Parathyroid adenoma (tissue), 2 donors: Measurements from ENCODE around the gene GPSM1.

ENCODE experiments used
- H2AFZ ChIP-seq: fragments of 300-600 bp; sonication (generic); one replicate; pipeline ENCODE4 v1.7.0; 2017; ENCODE audit warnings: antibody characterized with exemption, mild to moderate bottlenecking
- H3K27ac ChIP-seq: fragments of 300-600 bp; sonication (generic); one replicate; pipeline ENCODE4 v1.7.0; 2017
- H3K27me3 ChIP-seq: fragments of 300-600 bp; sonication (generic); one replicate; pipeline ENCODE4 v1.7.0; 2017; ENCODE audit warnings: low read length; ENCODE audit not compliant: control insufficient read depth, insufficient read depth
- H3K36me3 ChIP-seq: fragments of 300-600 bp; sonication (generic); one replicate; pipeline ENCODE4 v1.7.0; 2017; ENCODE audit warnings: low read length; ENCODE audit not compliant: control insufficient read depth, insufficient read depth
- H3K4me1 ChIP-seq: fragments of 300-600 bp; sonication (generic); one replicate; pipeline ENCODE4 v1.7.0; 2017; ENCODE audit warnings: control low read depth
- H3K4me2 ChIP-seq: fragments of 300-600 bp; sonication (generic); one replicate; pipeline ENCODE4 v1.7.0; 2017; ENCODE audit warnings: low read length
- H3K4me3 ChIP-seq: fragments of 300-600 bp; sonication (generic); one replicate; pipeline ENCODE4 v1.7.0; 2017; ENCODE audit warnings: low read depth, low read length
- H3K79me2 ChIP-seq: fragments of 300-600 bp; sonication (generic); one replicate; pipeline ENCODE4 v1.7.0; 2017; ENCODE audit warnings: control low read depth
- H3K9ac ChIP-seq: fragments of 300-600 bp; sonication (generic); one replicate; pipeline ENCODE4 v1.7.0; 2017; ENCODE audit warnings: mild to moderate bottlenecking
- H3K9me3 ChIP-seq: fragments of 300-600 bp; sonication (generic); one replicate; pipeline ENCODE4 v1.7.0; 2017; ENCODE audit warnings: low read length; ENCODE audit not compliant: control insufficient read depth
- CTCF ChIP-seq: fragments of 300-600 bp; sonication (generic); IDR thresholded peaks from one replicate; pipeline ENCODE4 v1.7.0; 2017; ENCODE audit warnings: antibody characterized with exemption, mild to moderate bottlenecking
- donor health status: primary hyperparathyroidism.

GPSM1 gene

GRCh38 chr9:136309101-136309801 lies 18.1 kb upstream of the GPSM1 start:
- no peaks in the 10 kb centered on the region for H3K79me2 ChIP-seq
- no peak for TF ChIP-seq CTCF
- H3K27ac ChIP-seq: no peak overlapping the region
- no peak overlapping the region for H2AFZ ChIP-seq
- no peak overlapping the region for H3K4me2 ChIP-seq
- no peaks in the 10 kb centered on the region for H3K9me3 ChIP-seq
- H3K4me3 ChIP-seq: no peak overlapping the region
- H3K4me1 ChIP-seq: no peaks in the 10 kb centered on the region
- no peaks in the 10 kb centered on the region for H3K36me3 ChIP-seq
- no peak overlapping the region for H3K9ac ChIP-seq
- no peaks in the 10 kb centered on the region for H3K27me3 ChIP-seq

DNA sequence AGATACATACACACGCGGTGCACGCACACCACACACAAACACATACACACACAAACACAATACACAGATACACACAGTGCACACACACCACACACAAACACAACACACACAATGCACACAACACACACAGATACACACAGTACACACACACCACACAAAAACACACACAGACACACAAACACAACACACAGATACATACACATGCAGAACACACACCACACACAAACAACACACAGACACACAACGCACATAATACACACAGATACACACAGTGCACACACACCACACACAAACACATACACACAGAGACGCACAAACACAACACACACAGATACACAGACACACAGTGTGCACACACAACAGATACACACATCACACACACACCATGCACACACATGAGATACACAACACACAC lies 17.5 kb upstream of the GPSM1 start:
- Histone ChIP-seq H3K4me3 (no peak overlapping the region), H3K27me3 (no peaks in the 10 kb centered on the region), H2AFZ (no peak overlapping the region), H3K9me3 (no peaks in the 10 kb centered on the region), H3K9ac (no peak overlapping the region), H3K4me1 (no peaks in the 10 kb centered on the region), H3K36me3 (no peaks in the 10 kb centered on the region), H3K79me2 (no peaks in the 10 kb centered on the region), H3K27ac (no peak overlapping the region), H3K4me2 (no peak overlapping the region)
- TF ChIP-seq CTCF: no peak

- no peak overlapping the region for H3K27ac ChIP-seq
- H3K9ac ChIP-seq: no peak overlapping the region
- no peak overlapping the region for H3K4me3 ChIP-seq
- no peaks in the 10 kb centered on the region for H3K36me3 ChIP-seq
- H2AFZ ChIP-seq: no peak overlapping the region
- TF ChIP-seq CTCF: no peak
- H3K4me2 ChIP-seq: no peak overlapping the region
- H3K27me3 ChIP-seq: no peaks in the 10 kb centered on the region
- no peaks in the 10 kb centered on the region for H3K9me3 ChIP-seq
- H3K4me1 ChIP-seq: no peaks in the 10 kb centered on the region
- H3K79me2 ChIP-seq: no peaks in the 10 kb centered on the region
Observed at GRCh38 chr9:136310273-136311030, 16.9 kb upstream of the GPSM1 start.

- H3K27me3 ChIP-seq: no peaks in the 10 kb centered on the region
- no peaks in the 10 kb centered on the region for H3K4me1 ChIP-seq
- H3K9ac ChIP-seq: no peak overlapping the region
- no peaks in the 10 kb centered on the region for H3K36me3 ChIP-seq
- H3K4me2 ChIP-seq: no peak overlapping the region
- H2AFZ ChIP-seq: no peak overlapping the region
- H3K79me2 ChIP-seq: no peaks in the 10 kb centered on the region
- H3K27ac ChIP-seq: no peak overlapping the region
- no peaks in the 10 kb centered on the region for H3K9me3 ChIP-seq
- no peak overlapping the region for H3K4me3 ChIP-seq
- no peak for TF ChIP-seq CTCF
Observed at GRCh38 chr9:136311051-136312008, 16.0 kb upstream of the GPSM1 start.
